Immature natural killer cell (primary cell): Measurements from ENCODE around the gene RHBDD1. TPM values are rescaled to one million over a fixed set of nuclear protein-coding genes. Genes with fewer than 3 reads are reported as not detected.

Experiments
- DNase-seq, 3 donors: peaks; one replicate each; pipeline ENCODE4 v3.0.0; 2022; ENCODE audit warnings: mixed read lengths in 1 of 3
- H3K27ac Mint-ChIP-seq, 6 donors: one replicate each; pipeline ENCODE4 v1.8.0; 2020; ENCODE audit warnings: mixed read lengths in 6 of 6, mild to moderate bottlenecking in 5 of 6, inconsistent platforms in 4 of 6, moderate library complexity in 3 of 6
- H3K27me3 Mint-ChIP-seq, 3 donors: one replicate each; pipeline ENCODE4 v1.8.0; 2020 to 2021; ENCODE audit warnings: low read depth in 3 of 3, mild to moderate bottlenecking in 3 of 3, mixed read lengths in 3 of 3, moderate library complexity in 3 of 3, inconsistent platforms in 1 of 3
- H3K36me3 Mint-ChIP-seq, 3 donors: one replicate each; pipeline ENCODE4 v1.8.0; 2020; ENCODE audit warnings: mixed read lengths in 3 of 3, inconsistent platforms in 2 of 3, mild to moderate bottlenecking in 2 of 3
- H3K4me1 Mint-ChIP-seq, 2 donors: one replicate each; pipeline ENCODE4 v1.8.0; 2020; ENCODE audit warnings: inconsistent platforms in 2 of 2, mild to moderate bottlenecking in 2 of 2, mixed read lengths in 2 of 2, moderate library complexity in 1 of 2
- H3K4me3 Mint-ChIP-seq, 5 donors: one replicate each; pipeline ENCODE4 v1.8.0; 2020; ENCODE audit warnings: mild to moderate bottlenecking in 5 of 5, mixed read lengths in 5 of 5, inconsistent platforms in 3 of 5, moderate library complexity in 3 of 5
- H3K9me3 Mint-ChIP-seq, 6 donors: one replicate each; pipeline ENCODE4 v1.8.0; 2020; ENCODE audit warnings: mild to moderate bottlenecking in 6 of 6, mixed read lengths in 6 of 6, inconsistent platforms in 4 of 6, moderate library complexity in 3 of 6
- polyA plus RNA-seq, 3 donors: library from polyadenylated mRNA; unstranded; fragments of 300-500 nt; fragmentation: Illumina TruSeq; gene quantifications; one replicate each; pipeline ENCODE4 v1.2.3, GENCODE V29; 2021

The RHBDD1 gene
- polyA plus RNA-seq, 3 donors from 2014 or later = 10.3 to 19.0 (median 11.2) TPM

GRCh38 chr2:226796012-226796839 is 39.6 kb upstream of the RHBDD1 start:
- Mint-ChIP-seq H3K9me3 (no peaks in the 10 kb centered on the region), H3K4me1 (peaks cover 21 to 22% of the 10 kb centered on the region in 2 donors), H3K27ac (no peak overlapping the region), H3K36me3 (no peaks in the 10 kb centered on the region), H3K4me3 (no peak overlapping the region), H3K27me3 (peaks cover 12 to 22% (median 18%) of the 10 kb centered on the region in 3 donors)
- DNase-seq = no peak

- Mint-ChIP-seq H3K27ac (no peak overlapping the region), H3K4me1 (peaks cover 21 to 23% of the 10 kb centered on the region in 2 donors), H3K36me3 (no peaks in the 10 kb centered on the region), H3K9me3 (no peaks in the 10 kb centered on the region), H3K4me3 (peak overlapping the region in 1 of 5 donors; percentile 56), H3K27me3 (peaks cover 14 to 21% (median 19%) of the 10 kb centered on the region in 3 donors)
- no peak for DNase-seq
These were observed 39.0 kb upstream of the RHBDD1 start for GRCh38 chr2:226796840-226797288.

GRCh38 chr2:226797289-226797988 is 38.4 kb upstream of the RHBDD1 start:
- Mint-ChIP-seq H3K36me3 (no peaks in the 10 kb centered on the region), H3K4me3 (peak overlapping the region in 4 of 5 donors; percentile 41 to 67 (median 50)), H3K27me3 (peaks cover 13 to 17% (median 16%) of the 10 kb centered on the region in 3 donors), H3K27ac (no peak overlapping the region), H3K9me3 (no peaks in the 10 kb centered on the region), H3K4me1 (peaks cover 16 to 17% of the 10 kb centered on the region in 2 donors)
- no peak for DNase-seq

DNA sequence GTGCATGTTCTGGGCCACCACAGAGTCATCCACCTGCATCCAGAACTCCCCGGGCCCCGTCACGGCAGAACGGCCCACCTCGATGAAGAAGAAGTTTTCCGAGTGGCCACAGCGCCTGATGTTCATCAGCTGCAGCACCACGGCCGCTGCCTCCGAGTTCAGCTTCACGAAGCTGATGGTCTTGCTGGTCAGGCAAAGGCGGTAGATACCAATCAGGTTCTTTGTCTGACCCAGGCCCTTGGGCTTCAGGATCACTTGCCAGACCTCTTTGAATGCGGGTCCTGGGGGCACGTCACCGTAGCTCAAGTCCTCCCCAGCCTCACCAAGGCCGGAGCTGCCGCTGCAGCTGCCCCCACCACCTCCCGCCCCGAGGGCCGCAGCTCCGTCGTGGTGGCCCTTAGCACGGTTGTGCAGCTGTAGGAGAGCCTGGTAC is 37.8 kb upstream of the RHBDD1 start:
- DNase-seq = no peak
- H3K4me1 Mint-ChIP-seq = peaks cover 15 to 17% of the 10 kb centered on the region in 2 donors
- peak overlapping the region in 4 of 5 donors; percentile 67 to 80 (median 72) for H3K4me3 Mint-ChIP-seq
- H3K27me3 Mint-ChIP-seq = peaks cover 11 to 17% (median 17%) of the 10 kb centered on the region in 3 donors
- H3K9me3 Mint-ChIP-seq = no peaks in the 10 kb centered on the region
- no peaks in the 10 kb centered on the region for H3K36me3 Mint-ChIP-seq
- no peak overlapping the region for H3K27ac Mint-ChIP-seq

DNA sequence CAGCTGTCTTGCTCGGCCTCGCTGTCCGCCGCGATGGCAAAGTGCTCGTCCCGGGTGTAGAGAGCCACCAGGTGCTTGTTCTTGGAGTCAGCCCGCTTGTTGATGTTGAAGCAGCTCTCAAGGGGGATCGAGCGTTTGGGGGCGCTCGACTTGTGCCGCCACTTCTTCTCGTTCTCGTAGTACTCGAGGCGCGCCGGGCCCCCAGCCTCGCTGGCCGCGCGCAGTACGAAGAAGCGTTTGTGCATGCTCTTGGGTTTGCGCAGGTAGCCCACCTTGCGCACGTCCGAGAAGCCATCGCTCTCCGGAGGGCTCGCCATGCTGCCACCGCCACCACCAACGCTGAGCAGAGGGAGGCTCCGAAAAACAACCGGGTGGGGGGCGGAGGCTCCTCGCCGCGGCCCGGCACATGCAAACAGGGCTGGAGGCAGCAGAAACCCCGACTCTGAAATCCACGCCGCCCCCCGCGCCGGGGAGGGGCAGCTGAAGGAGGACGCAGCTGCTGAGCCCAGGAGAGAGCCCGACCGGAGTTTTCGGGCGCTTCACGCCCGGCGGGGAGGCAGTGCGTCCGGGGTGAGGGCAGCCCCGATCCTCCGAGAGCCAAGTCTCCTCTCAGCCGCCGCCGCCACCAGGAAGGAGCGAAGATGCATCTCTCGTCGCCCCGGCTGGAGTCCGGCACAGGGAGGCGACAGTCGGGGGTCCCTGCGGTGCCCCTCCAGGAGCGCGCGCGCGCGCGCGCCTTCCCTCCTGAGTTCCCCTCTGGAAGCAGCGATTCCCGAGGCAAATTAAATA is 37.2 kb upstream of the RHBDD1 start:
- no peaks in the 10 kb centered on the region for H3K9me3 Mint-ChIP-seq
- H3K27me3 Mint-ChIP-seq = peaks cover 11 to 18% (median 17%) of the 10 kb centered on the region in 3 donors

GRCh38 chr2:226799211-226799975 is 36.5 kb upstream of the RHBDD1 start, which contains the start of gene IRS1:
IRS1 (minus strand) TSS chr2:226799820; CDS start chr2:226798738, 1,082 bp downstream.
- Mint-ChIP-seq H3K36me3 (no peaks in the 10 kb centered on the region), H3K4me3 (peak within 1 kb of the TSS; percentile 67 to 80 (median 75)), H3K27me3 (peaks cover 11 to 17% (median 15%) of the 10 kb centered on the region in 3 donors), H3K4me1 (peaks cover 15 to 17% of the 10 kb centered on the region in 2 donors), H3K9me3 (no peaks in the 10 kb centered on the region), H3K27ac (no peak within 1 kb of the TSS)
- DNase-seq = peak; percentile 30 to 43 (median 32)

More for the DNA sequence above, 37.2 kb upstream of the RHBDD1 start:
- DNase-seq = peak in 1 of 3 donors; percentile 20
- H3K36me3 Mint-ChIP-seq = no peaks in the 10 kb centered on the region
- H3K4me1 Mint-ChIP-seq = peaks cover 15 to 17% of the 10 kb centered on the region in 2 donors
- H3K27ac Mint-ChIP-seq = no peak overlapping the region
- peak overlapping the region; percentile 65 to 80 (median 69) for H3K4me3 Mint-ChIP-seq

DNA sequence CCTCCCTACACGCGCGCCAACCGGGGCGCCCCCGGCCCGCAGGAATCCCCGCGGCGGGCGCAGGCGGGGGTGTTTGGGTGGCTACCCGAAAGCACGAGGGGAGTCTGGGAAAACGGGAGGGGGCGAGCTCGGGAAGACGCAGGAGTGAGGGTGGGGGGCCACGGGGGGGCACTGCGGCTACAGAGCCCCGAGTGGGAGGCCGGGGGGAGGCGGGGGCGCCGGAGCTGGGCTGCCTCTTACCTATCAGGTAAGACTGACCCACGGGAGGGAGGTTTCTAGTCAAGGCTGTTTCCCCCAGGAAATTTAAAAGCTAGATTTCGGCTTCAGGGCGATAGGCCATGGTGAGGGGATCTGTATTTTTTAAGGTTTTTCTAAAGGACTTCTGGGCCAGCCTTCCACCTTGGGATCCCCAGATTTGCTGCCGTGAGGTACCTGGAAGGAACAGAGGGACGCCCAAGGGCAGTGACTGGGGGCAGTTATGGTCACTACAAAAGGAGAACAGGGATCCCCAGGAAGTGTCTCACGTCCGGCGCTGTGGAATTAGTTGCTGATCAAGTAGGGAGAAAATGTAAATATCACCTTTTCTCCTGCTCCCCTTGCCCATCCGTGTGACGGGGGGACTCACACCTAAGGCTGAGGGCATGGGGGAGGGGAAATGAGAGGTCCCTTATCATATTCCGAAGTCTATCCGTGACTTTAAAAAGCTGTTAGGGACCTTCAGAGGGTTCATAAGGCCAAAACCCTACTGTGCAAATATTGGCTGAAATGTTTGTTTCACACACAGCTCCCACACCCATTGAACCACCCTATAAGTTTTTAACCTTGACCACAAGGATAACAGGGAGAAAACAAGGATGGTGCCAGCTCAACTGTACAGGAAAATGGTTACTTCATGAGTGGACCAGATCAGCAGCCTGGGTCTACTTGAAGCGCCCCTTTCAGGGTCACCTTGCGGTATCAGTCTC is 35.6 kb upstream of the RHBDD1 start:
- Mint-ChIP-seq H3K27ac (no peak overlapping the region), H3K9me3 (no peaks in the 10 kb centered on the region), H3K27me3 (peaks cover 11 to 17% (median 13%) of the 10 kb centered on the region in 3 donors), H3K4me1 (peaks cover 15 to 17% of the 10 kb centered on the region in 2 donors), H3K36me3 (no peaks in the 10 kb centered on the region), H3K4me3 (peak overlapping the region; percentile 65 to 75 (median 69))
- no peak for DNase-seq

GRCh38 chr2:226800941-226801784 is 34.7 kb upstream of the RHBDD1 start:
- H3K9me3 Mint-ChIP-seq = no peaks in the 10 kb centered on the region
- H3K36me3 Mint-ChIP-seq = no peaks in the 10 kb centered on the region
- peaks cover 15 to 17% of the 10 kb centered on the region in 2 donors for H3K4me1 Mint-ChIP-seq
- no peak overlapping the region for H3K27ac Mint-ChIP-seq
- H3K4me3 Mint-ChIP-seq = peak overlapping the region; percentile 31 to 75 (median 65)
- H3K27me3 Mint-ChIP-seq = peaks cover 11 to 16% (median 13%) of the 10 kb centered on the region in 3 donors
- DNase-seq = peak in 1 of 3 donors; percentile 9

- H3K4me1 Mint-ChIP-seq = peaks cover 15 to 17% of the 10 kb centered on the region in 2 donors
- H3K27me3 Mint-ChIP-seq = peaks cover 10 to 13% (median 12%) of the 10 kb centered on the region in 3 donors
- no peak overlapping the region for H3K27ac Mint-ChIP-seq
- no peaks in the 10 kb centered on the region for H3K9me3 Mint-ChIP-seq
- peak; percentile 52 to 67 (median 59) for DNase-seq
- H3K4me3 Mint-ChIP-seq = no peak overlapping the region
- no peaks in the 10 kb centered on the region for H3K36me3 Mint-ChIP-seq
These were observed 33.3 kb upstream of the RHBDD1 start for GRCh38 chr2:226802573-226802972.

DNA sequence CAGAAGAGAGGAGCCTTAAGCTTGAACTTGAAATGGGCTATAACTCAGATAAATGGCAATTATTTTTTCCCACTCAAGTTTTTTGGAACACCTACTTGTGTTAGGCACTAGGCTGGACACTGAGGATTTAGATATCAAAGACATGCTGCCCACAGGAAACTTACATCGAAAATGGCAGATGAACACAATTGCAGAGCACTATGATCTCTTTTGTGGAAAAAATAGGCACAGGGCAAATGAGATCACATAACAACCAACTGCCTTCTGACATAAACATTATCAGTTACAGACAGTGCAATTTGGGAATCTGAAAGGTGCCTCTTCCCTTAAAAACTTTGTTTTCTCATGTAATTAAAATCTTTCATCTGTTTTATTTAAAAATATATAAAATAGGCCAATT is 32.4 kb upstream of the RHBDD1 start:
- H3K9me3 Mint-ChIP-seq = no peaks in the 10 kb centered on the region
- no peak overlapping the region for H3K27ac Mint-ChIP-seq
- peaks cover 8 to 10% (median 10%) of the 10 kb centered on the region in 3 donors for H3K27me3 Mint-ChIP-seq
- DNase-seq = no peak
- H3K36me3 Mint-ChIP-seq = no peaks in the 10 kb centered on the region
- peaks cover 15 to 17% of the 10 kb centered on the region in 2 donors for H3K4me1 Mint-ChIP-seq
- H3K4me3 Mint-ChIP-seq = no peak overlapping the region

DNA sequence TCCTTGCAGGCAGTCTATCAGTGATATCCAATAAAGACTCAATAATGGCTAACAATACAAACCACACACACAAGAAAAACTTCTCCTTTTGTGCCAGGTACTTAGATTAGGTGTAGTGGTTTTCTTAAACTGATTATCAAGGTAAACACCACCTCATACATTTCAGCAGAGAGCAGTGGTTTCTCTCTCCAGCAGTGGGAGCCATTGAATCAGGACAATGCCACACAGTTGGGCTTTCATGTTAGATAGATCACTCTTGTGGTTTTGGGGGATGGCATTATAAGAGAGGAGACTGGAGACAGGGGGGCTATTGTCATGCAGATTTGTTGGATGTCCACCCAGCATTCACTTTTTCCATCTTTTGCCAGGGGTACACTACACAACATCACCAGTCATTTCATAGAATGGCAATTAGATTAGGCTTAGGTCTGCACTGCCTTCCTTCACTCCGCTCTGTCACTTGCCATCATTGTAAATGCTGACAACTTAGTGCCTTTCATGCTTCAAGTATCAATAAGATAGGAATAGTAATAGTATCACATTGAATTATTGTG is 22.6 kb upstream of the RHBDD1 start:
- no peaks in the 10 kb centered on the region for H3K4me1 Mint-ChIP-seq
- no peaks in the 10 kb centered on the region for H3K9me3 Mint-ChIP-seq
- H3K36me3 Mint-ChIP-seq = no peaks in the 10 kb centered on the region
- DNase-seq = no peak
- H3K27me3 Mint-ChIP-seq = peaks cover 0 to 11% (median 3%) of the 10 kb centered on the region in 3 donors
- no peak overlapping the region for H3K4me3 Mint-ChIP-seq
- no peak overlapping the region for H3K27ac Mint-ChIP-seq
